Measurements from ENCODE around the gene TCEAL1. TPM values are rescaled to one million over a fixed set of nuclear protein-coding genes. Genes with fewer than 3 reads are reported as not detected.
"Not testable (repeated sequence)": the region's sequence is repeated elsewhere in the genome, so short reads cannot be mapped to it uniquely, and the experiment has no call there.

The TCEAL1 gene
- total RNA-seq (10 to 100 TPM; 18.8 to 19.3 TPM), polyA plus RNA-seq (10 to 100 TPM; 19.1 to 29.4 (median 28.4) TPM), total RNA-seq (3.0 to 9.6 (median 5.0) reads per million in 6 experiments)

DNA sequence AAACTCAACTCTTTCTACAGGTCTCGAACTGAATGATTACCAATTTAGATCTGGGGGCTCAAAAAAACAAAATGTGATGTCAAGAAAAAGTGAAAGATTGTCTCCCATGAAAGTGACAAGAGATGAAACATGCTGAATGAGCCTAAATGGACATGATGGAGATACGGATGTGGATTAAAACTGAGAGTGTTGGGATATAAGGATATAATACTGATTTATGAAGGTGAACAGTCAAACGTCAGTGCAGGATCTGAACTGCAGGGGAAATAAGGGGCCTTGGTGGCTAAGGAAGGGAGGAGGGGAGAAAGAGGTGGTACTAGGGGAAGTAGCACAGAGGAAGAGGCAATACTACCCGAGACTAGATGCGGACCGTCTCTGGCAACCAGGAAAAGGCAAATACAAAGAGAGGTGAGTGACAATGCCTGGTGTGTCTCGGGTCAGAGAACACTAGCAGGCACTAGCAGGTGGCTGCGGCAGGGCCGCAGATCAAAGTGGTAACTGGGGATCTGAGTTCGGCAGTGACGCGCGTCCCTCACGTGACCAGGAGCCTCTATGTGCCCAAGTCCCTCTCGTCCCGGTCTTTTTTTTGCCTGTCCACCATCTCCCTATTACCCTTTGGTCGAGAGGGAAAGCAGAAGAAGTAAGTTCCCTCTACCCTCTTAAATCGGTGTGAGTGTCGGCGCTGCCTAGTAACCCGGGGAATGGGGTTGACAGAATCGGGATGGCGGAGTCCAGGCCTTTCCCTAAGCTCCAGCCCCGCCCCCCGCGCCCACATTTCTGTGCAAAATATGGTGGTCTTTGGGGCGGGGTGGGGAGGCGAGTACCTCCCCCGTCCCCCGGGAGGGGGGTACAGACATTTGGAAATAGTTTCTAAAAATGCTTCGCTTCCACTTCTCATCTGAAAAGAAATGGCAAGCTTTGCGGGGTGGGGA is at the start of gene TCEAL1:
Gene TCEAL1 (plus strand): TSS at position 590 of the 932 bp plus-strand sequence. CDS start 942 bp downstream, outside the sequence.
- Mint-ChIP-seq H3K9me3 (no peaks in the 10 kb centered on the region), H3K27ac (peak within 1 kb of the TSS; percentile 35 to 96 (median 91)), H3K4me3 (peak within 1 kb of the TSS; percentile 83 to 92 (median 88)), H3K27me3 (no peaks in the 10 kb centered on the region), H3K4me1 (peaks cover 7 to 19% (median 17%) of the 10 kb centered on the region in 4 donors), H3K36me3 (no peaks in the 10 kb centered on the region)
- POLR2A ChIA-PET: interaction anchor here (0.6 to 0.9 kb wide), 2 partner anchors 18 to 58 kb away, joined by 3 read pairs; partner anchors contain the start of gene MORF4L2
- DNase-seq: peak; percentile 9 to 63 (median 37)
- peak; percentile 74 to 79 for ATAC-seq

- POLR2A ChIA-PET: no interaction called here
- H3K4me3 Mint-ChIP-seq: peak overlapping the region in 8 of 10 donors; percentile 12 to 89 (median 72)
- ATAC-seq: no peak
- peaks cover 0 to 2% (median 0%) of the 10 kb centered on the region in 5 donors for H3K27me3 Mint-ChIP-seq
- no peaks in the 10 kb centered on the region for H3K36me3 Mint-ChIP-seq
- no peak for DNase-seq
- H3K27ac Mint-ChIP-seq: peak overlapping the region in 2 of 10 donors; percentile 25 to 35
- peaks cover 0 to 4% (median 0%) of the 10 kb centered on the region in 9 donors for H3K9me3 Mint-ChIP-seq
- peaks cover 9 to 22% (median 12%) of the 10 kb centered on the region in 4 donors for H3K4me1 Mint-ChIP-seq
Measured at GRCh38 chrX:103584596-103584995, 44.2 kb upstream of the TCEAL1 start.

GRCh38 chrX:103585411-103586313 is 43.1 kb upstream of the TCEAL1 start, which contains the start of gene TCEAL4:
Gene TCEAL4 (plus strand): TSS chrX:103585515. CDS start chrX:103586676, 1,161 bp downstream.
- Mint-ChIP-seq H3K27ac (peak within 1 kb of the TSS; percentile 31 to 94 (median 81)), H3K4me1 (peaks cover 9 to 24% (median 13%) of the 10 kb centered on the region in 4 donors), H3K36me3 (no peaks in the 10 kb centered on the region), H3K4me3 (peak within 1 kb of the TSS; percentile 85 to 94 (median 89)), H3K27me3 (peaks cover 0 to under 1% (median 0%) of the 10 kb centered on the region in 5 donors), H3K9me3 (peaks cover 0 to 4% (median 0%) of the 10 kb centered on the region in 9 donors)
- ATAC-seq (peak; percentile 79 to 95), DNase-seq (peak in 8 of 10 donors; percentile 16 to 63 (median 30))
- POLR2A ChIA-PET: no interaction called here

DNA sequence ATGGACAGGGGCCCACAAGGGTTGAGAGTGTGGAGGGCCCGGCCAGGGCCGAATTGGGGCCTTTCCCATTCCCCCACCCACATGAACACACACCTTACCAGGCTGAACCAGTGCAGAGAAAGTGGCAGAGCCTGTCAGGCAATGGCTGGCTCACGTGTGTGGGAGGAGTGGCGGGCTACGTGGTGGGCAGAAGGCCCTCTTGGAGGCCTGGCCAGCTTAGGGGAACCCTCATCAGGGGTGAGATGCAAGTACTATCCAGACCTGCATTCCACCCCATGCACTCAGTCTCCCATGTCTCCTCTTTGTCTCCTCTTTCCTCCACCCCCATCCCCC is 42.5 kb upstream of the TCEAL1 start:
- POLR2A ChIA-PET: no interaction called here
- Mint-ChIP-seq H3K36me3 (no peaks in the 10 kb centered on the region), H3K27ac (peak overlapping the region in 8 of 10 donors; percentile 31 to 91 (median 81)), H3K4me1 (peaks cover 9 to 25% (median 13%) of the 10 kb centered on the region in 4 donors), H3K27me3 (no peaks in the 10 kb centered on the region), H3K4me3 (peak overlapping the region; percentile 85 to 94 (median 89)), H3K9me3 (peaks cover 0 to 4% (median 0%) of the 10 kb centered on the region in 9 donors)
- ATAC-seq (peak; percentile 14 to 18), DNase-seq (no peak)

DNA sequence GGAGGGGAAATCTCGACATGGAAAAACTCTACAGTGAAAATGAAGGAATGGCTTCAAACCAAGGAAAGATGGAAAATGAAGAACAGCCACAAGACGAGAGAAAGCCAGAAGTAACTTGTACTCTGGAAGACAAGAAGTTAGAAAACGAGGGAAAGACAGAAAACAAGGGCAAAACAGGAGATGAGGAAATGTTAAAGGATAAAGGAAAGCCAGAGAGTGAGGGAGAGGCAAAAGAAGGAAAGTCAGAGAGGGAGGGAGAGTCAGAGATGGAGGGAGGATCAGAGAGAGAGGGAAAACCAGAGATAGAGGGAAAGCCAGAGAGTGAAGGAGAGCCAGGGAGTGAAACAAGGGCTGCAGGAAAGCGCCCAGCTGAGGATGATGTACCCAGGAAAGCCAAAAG is 42.1 kb upstream of the TCEAL1 start:
- peak overlapping the region in 5 of 10 donors; percentile 69 to 91 (median 86) for H3K27ac Mint-ChIP-seq

DNA sequence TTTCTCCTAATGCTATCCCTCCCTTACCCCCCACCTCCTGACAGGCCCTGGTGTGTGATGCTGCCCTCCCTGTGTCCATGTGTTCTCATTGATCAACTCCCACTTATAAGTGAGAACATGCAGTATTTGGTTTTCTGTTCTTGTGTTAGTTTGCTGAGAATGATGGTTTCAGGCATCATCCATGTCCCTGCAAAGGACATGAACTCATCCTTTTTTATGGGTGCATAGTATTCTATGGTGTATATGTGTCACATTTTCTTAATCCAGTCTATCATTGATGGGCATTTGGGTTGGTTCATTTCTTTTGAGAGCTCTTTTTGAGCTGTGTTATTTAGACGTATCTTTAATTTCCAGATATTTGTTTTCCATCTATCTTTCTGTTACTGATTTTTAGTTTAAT is 36.5 kb upstream of the TCEAL1 start:
- H3K9me3 Mint-ChIP-seq: peaks cover 0 to 11% (median 0%) of the 10 kb centered on the region in 9 donors
- H3K27me3 Mint-ChIP-seq, H3K27ac Mint-ChIP-seq, ATAC-seq, DNase-seq, POLR2A ChIA-PET, H3K36me3 Mint-ChIP-seq, H3K4me1 Mint-ChIP-seq, H3K4me3 Mint-ChIP-seq: not testable (repeated sequence)

More for the DNA sequence above, 42.1 kb upstream of the TCEAL1 start:
- peak overlapping the region in 9 of 10 donors; percentile 59 to 94 (median 86) for H3K4me3 Mint-ChIP-seq
- H3K9me3 Mint-ChIP-seq: peaks cover 0 to 4% (median 0%) of the 10 kb centered on the region in 9 donors
- DNase-seq: no peak
- H3K4me1 Mint-ChIP-seq: peaks cover 9 to 25% (median 13%) of the 10 kb centered on the region in 4 donors
- H3K27me3 Mint-ChIP-seq: no peaks in the 10 kb centered on the region
- ATAC-seq: no peak
- H3K36me3 Mint-ChIP-seq: peaks cover 0 to 2% (median 0%) of the 10 kb centered on the region in 3 donors
- POLR2A ChIA-PET: no interaction called here

- H3K36me3 Mint-ChIP-seq, H3K27me3 Mint-ChIP-seq, H3K4me3 Mint-ChIP-seq, H3K4me1 Mint-ChIP-seq, H3K27ac Mint-ChIP-seq, DNase-seq, POLR2A ChIA-PET, ATAC-seq: not testable (repeated sequence)
- H3K9me3 Mint-ChIP-seq: peaks cover 0 to 11% (median 0%) of the 10 kb centered on the region in 9 donors
Measured at GRCh38 chrX:103595202-103595601, 33.6 kb upstream of the TCEAL1 start.

DNA sequence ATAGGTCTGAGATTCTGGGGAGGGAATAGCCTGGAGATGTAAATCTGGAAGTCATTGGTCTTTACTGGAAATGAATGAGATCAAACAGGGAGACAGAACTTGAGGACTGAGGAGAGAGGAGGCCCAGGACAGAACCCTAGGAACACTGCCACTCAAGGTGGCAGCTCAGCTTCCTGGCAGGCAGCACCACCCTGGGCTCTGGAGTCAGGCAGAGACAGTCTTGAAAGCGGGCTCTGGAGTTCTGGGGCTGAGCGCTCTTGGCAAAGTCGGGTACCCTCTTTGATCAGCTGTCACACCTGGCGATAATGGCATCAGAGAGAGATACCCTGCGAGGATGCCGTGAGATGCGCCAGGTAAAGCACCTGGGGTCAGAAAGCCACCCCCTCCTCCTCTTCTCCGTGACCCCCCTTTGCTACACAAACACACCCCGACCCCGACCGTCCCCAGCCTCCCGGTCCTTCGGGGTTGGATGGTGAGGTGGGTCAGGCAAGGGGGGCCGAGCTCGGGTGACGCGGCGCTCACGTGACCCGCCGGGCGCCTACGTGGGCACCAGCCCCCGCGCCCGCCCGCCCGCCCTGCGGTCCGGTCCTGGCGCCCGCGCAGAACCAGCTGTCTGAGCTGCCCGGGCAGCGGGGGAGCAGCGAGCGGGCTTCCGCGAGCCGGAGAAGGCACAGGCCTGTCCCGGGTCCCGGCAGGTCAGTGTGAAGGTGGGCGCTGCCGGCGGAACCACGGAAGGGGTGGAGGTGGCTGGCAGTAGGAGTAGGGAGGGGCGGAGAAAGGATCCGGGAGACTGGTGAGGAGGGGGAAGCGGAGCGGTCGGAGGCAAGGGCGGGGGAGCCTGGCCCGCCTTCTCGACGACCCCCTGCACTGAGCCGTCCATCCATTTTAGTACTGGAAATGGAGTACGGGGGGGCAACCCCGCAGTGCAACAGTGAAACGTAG is 21.1 kb upstream of the TCEAL1 start, which contains the start of gene TCEAL3:
Gene TCEAL3 (plus strand): TSS at position 600 of the 942 bp plus-strand sequence. CDS start 1,102 bp downstream, outside the sequence.
- Mint-ChIP-seq H3K9me3 (peaks cover 0 to 4% (median 0%) of the 10 kb centered on the region in 9 donors), H3K27me3 (no peaks in the 10 kb centered on the region), H3K4me3 (peak within 1 kb of the TSS; percentile 78 to 93 (median 87)), H3K4me1 (peaks cover 7 to 15% (median 9%) of the 10 kb centered on the region in 4 donors), H3K36me3 (peaks cover 0 to 2% (median 0%) of the 10 kb centered on the region in 3 donors), H3K27ac (peak within 1 kb of the TSS; percentile 78 to 95 (median 92))
- peak; percentile 82 to 84 for ATAC-seq
- peak; percentile 17 to 75 (median 50) for DNase-seq
- POLR2A ChIA-PET: interaction anchor here (1.3 kb wide), 1 partner anchor 79 kb away, joined by 5 read pairs; the partner anchor contains the start of gene MORF4L2

DNA sequence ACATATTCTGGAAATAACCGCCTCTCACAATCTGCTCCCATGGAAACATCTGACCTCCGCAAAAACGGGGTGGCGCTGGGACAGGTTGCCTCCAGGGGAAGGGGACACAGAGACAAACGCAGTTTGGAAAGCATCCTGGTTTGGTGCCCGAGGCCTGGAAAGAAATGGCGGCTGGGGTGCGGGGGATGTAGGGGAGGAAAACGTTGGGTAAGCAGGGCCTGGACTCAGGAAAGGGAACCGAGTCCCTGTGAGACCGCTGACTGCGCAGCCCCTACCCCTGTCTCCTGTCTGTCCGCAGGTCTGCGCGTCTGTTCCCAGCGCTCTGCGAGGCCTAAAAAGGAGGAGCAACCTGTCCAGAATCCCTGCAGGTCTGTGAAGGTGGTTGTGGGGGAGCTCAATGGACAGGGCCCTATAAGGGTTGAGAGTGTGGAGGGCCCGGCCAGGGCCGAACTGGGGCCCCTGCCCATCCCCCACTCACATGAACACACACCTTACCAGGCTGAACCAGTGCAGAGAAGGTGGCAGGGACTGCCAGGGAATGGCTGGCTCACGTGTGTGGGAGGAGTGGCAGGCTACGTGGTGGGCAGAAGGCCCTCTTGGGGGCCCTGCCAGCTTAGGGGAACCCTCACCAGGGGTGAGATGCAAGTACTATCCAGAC is 20.3 kb upstream of the TCEAL1 start:
- H3K4me1 Mint-ChIP-seq: peaks cover 7 to 15% (median 9%) of the 10 kb centered on the region in 4 donors
- ATAC-seq (peak in 1 of 2 donors; percentile 6), DNase-seq (no peak)
- peaks cover 0 to 4% (median 0%) of the 10 kb centered on the region in 9 donors for H3K9me3 Mint-ChIP-seq
- POLR2A ChIA-PET: interaction anchor here (1.3 kb wide), 1 partner anchor 78 kb away, joined by 5 read pairs; the partner anchor contains the start of gene MORF4L2
- H3K27ac Mint-ChIP-seq: peak overlapping the region in 9 of 10 donors; percentile 84 to 95 (median 92)
- H3K36me3 Mint-ChIP-seq: peaks cover 0 to 2% (median 0%) of the 10 kb centered on the region in 3 donors
- H3K4me3 Mint-ChIP-seq: peak overlapping the region; percentile 78 to 93 (median 84)
- no peaks in the 10 kb centered on the region for H3K27me3 Mint-ChIP-seq

- Mint-ChIP-seq H3K9me3 (peaks cover 0 to 4% (median 0%) of the 10 kb centered on the region in 9 donors), H3K27me3 (no peaks in the 10 kb centered on the region), H3K4me3 (peak overlapping the region in 4 of 10 donors; percentile 37 to 59 (median 50)), H3K27ac (peak overlapping the region in 3 of 10 donors; percentile 25 to 77 (median 25)), H3K4me1 (peaks cover 7 to 15% (median 9%) of the 10 kb centered on the region in 4 donors), H3K36me3 (peaks cover 0 to 2% (median 0%) of the 10 kb centered on the region in 3 donors)
- ATAC-seq (no peak), DNase-seq (no peak)
- POLR2A ChIA-PET: interaction anchor here (0.5 to 0.8 kb wide), 2 partner anchors 19 to 77 kb away, joined by 3 to 5 read pairs; partner anchors contain the start of gene TCEAL1
Measured at GRCh38 chrX:103610282-103610681, 18.5 kb upstream of the TCEAL1 start.
